Hindlimb muscle (tissue), 1 donor: ENCODE results near the gene DCAF10. TPM values are rescaled to one million over a fixed set of nuclear protein-coding genes. Genes with fewer than 3 reads are reported as not detected.
"Not testable (repeated sequence)": the region's sequence is repeated elsewhere in the genome, so short reads cannot be mapped to it uniquely, and the experiment has no call there.

Source experiments
- DNase-seq: peaks from one replicate; pipeline ENCODE4 v3.0.0-alpha.2; 2013
- polyA plus RNA-seq: library from polyadenylated mRNA; unstranded; fragments of 120-200 nt; gene quantifications from one replicate; pipeline ENCODE4 v1.2.1, GENCODE V29; 2013; ENCODE audit not compliant: insufficient read length

Gene DCAF10
- polyA plus RNA-seq, 1 donor: 22.8 TPM

DNA sequence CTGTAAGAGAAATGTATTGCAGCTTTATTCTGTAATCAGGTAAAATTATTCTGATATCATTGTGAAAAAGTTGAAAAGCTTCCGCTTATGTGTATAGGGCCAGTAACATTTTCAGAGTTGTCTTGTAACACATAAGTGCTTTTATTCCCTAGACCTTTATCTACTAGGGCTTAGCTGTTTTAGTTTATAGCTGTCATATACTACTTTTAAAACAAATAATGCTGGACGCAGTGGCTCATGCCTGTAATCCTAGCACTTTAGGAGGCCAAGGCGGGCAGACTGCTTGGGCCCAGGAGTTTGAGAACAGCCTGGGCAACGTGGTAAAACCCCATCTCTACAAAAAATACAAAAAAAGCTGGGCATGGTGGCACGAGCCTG is 70.2 kb downstream of the DCAF10 start:
- DNase-seq: no peak

DNA sequence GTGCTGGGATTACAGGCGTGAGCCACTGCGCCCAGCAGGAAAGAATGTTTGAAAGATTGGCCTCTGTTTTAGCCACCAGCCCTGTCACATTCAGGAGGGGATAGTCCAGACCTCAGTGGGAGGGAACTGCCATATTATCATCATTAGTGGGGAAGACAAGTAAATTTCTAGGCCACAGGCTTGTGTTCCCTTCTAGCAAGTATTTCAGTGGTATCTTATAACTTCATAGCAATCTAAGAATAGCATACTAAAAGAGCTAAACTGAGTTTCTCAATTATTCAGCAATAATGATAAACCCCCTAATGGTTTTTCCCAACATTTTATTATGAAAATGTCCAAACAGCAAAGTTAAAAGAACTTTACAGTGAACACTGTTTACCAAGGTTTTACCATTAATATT is 73.4 kb downstream of the DCAF10 start:
- DNase-seq: no peak

DNA sequence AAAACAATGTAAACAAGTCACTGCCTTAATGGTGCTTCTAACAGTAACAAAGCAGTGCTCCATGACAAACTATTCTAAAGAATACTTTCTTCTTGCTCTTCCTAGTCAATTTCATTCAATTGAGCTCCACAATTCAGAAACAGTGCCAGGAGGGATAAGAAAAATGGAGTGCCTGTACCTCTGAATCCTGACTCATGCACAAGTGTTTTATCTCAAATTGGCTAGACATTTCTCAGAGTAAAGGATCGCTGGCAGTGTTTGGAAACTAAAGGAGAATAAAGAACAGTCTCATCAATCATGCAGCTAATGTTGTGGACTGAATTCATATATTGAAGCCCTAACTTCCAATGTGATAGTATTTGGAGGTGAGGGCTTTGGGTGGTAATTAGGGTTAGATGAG is 75.8 kb downstream of the DCAF10 start:
- DNase-seq: no peak

DNA sequence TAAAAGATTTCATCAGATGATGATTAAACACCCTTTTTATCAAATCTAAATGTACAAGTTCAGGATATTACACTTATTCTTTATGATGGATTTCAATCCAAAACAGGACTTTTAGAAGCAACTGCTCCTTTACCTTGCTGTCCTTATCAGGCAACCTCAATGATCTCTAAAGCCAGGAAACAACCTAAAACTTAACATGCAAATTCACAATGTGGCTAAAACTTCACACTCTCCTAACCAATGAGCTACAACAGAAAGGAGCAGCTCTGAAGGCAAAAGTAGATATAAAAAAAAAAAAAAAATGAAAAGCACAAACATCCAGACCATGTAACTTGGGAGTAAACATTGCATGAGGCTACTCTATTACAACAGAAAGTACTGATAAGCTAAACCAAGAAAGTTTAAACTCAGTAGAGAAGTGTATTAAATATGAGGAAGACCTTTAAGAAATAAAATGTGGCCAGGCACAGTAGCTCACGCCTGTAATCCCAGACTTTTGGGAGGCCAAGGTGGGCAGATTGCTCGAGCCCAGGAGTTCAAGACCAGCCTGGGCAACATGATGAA is 80.4 kb downstream of the DCAF10 start:
- DNase-seq: no peak

DNA sequence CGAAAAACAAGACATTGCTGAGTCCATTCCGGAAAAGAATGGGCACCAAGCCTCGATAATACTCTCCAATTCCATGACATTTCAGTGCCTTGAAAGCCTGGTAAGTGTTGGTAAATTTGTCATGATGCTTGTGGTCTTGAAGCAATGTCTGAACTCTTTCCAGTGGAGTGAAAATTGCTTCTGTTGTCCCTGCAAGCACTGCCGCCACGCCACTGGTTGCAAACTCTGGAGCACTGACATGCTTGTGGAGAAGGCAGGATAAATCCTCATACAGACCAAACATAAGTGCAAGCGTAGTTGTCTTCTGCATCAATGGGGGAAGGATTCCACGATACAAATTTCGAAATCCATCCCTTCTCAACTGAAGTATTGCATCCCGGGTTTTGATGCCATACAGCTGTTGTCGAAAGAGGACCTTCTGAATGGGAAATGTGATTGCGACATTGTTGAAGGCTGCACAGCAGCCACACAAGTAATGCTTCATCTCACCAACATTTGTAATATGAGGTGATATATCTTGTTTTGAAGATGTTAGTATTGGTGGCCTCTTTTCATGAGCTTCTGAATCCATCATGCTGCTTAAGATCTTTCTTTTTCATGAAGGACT is 87.5 kb downstream of the DCAF10 start:
- not testable (repeated sequence) for DNase-seq

DNA sequence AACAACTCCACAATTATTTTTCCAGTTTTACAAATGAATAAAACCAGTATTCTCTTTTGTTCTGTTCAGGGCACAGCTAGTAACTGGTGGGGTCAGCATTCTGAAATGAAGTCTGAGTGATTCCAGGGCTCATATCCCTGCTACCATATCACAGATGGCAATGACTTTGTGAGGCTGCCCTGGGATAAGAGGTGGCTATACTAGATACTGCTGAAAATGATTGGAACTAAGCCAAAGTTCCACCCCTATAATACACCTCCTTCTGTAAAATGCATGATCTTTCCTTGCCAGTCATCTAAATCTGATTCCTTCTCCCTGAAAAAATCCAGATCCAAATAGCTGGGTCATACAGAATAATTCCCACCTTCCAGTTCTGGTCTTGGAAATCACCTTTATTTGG is 88.9 kb downstream of the DCAF10 start:
- DNase-seq: no peak

DNA sequence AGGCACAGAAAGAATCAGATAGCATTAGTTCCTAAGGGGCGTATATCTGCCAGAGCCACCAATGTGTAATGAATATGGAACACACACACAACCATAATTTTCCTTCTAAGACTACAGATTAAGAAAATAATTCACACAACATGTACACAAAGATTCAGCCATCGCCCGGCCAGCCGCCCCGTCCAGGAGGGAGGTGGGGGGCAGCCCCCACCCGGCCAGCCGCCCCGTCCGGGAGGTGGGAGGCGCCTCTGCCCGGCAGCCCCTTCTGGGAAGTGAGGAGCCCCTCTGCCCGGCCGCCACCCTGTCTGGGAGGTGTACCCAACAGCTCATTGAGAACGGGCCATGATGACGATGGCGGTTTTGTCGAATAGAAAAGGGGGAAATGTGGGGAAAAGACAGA is 90.4 kb downstream of the DCAF10 start:
- not testable (repeated sequence) for DNase-seq

DNA sequence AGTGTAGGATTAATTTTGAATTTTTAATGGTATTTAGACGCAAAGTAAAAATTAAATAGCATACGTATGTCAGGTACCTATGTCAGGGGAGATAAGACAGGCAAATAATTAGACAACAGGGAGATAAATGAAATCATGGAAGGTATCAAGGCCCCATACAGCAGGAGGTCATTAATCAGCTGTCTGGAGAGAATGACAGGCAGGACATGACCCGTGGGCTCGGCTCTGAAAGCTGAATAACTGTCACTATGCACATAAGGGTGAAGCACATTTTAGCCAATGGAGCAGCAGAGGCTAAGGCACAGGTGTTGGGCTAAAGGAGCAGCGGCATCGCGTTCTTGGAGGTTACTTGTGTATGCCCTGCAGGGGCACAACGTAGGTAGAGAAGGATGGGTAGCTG is 91.5 kb downstream of the DCAF10 start:
- no peak for DNase-seq

DNA sequence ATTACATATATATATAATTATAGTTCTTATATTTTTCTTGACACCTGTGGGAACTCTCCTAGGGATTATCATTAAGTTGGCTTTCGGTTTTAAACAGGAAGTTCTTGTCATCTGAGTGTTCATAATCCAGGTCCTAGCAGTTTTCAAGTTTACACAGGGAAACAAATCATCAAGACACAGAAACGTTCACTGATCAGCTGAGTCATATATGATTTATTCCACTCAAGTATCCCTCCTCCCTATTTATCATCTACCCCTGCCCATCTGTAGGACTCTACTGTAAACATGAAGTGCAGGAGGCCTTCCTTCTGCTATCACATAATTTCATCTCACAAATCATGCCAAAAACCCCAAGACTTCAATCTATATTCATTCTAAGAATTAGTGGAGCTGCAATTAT is 97.1 kb downstream of the DCAF10 start:
- no peak for DNase-seq

DNA sequence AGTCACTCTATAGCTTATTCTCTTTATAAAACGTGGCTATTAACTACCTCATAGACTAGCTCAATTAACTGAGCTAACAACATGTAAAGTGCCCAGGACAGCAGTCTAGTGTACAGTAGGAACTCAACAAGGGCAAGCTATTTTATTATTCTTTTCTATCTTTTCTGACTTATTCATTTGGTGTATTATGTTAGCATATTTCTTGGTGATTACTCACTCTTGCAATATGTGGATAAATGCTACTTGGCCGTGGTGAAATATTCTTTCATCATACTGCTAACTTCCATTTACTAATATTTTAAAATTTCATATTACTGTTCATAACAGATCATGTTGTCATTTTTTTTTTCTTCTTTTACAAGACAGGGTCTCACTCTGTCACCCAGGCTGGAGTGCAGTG is 98.4 kb downstream of the DCAF10 start:
- no peak for DNase-seq

DNA sequence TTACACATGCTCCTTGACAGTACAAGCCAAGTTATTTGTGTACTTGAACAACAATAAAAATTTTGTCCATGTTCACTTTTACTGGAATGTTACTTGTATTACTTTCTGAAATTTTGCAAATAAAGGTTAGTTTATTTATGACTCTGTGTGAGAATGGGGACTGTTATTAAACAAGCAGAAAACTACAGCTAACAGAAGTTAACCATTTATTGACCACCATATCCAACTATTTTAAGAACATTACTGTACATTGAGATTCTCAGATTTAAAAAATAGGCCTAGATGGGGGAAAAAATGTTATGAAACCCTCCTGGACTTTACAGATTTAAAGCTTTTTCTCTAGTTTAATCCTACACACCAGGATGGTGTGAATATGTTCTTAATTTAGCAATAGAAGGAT is 101.5 kb downstream of the DCAF10 start:
- no peak for DNase-seq

DNA sequence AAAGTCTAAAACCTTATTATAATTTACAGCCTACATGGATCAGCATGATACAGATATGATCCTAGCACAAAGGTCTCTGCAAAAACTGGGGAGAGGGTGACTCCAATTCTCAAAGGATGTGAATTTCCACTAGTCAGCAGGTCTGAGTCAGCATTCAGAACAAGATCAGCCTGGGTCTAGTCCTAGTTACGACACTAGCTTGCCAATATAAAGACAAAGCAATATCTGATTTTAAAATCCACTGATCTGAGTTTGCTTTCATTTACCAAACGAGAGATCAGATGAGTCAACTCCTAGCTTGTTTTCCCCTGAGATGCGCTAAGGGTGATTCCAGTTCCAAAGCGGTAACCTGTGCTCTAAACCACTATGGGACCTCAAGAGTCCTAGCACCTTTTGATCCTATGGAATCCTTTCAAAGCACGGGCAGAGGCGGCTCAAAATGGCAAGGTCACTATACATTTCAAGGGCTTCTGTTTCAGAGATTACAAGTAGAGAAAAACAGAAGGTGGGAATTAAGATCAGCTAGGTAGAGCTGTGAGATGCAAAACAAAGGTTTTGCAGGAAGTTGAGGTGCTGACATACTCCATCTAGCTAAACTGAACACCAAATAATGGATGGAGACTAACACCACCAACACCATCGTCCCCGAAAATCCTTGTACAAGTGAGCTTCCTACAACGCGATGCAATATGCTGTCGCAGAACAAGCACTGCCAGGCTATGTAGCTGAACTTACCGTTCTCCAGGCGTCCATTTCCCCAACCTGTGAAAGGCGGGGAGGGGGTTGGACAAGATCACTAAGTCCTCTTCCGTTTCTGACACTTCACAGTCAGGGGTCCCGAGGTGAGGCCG is 102.4 kb downstream of the DCAF10 start:
- no peak for DNase-seq

DNA sequence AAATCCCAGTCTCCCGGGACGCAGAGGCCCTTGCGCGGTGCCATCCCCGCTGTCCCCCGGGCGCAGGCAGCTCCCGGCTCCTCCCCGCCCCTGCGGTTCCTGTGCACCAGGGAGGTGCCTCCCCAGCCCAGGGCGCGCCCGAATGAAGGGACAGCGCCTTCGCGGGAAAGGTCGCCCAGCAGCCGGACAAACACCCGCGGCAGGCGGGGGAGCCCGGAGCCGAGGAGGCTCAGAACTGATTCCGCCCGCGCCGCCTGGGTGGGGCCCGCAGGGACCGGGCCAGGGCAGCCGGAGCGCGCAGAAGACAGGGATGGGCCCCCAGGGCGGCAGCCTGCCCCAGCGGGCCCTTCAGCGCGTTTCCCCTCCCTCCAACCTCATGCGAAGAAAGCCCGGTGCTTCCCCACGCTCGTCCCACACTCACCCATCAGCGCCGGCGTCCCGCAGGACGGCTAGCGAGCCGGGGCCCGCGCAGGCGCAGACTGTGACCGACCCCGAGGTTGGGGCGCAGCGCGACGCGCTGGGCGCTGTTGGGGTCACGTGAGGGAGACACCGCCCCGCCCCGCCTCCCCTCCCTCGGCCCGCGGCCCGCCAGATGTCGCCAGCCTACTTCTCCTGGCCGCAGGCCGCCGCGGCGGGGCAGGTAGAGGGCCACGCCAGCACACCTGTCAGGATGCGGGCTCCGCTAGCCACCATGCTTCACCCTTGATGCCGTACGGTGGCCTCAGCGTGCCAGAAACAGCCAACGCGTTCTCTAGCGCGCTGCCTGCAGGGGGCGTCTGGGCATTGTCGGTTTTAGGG is 103.2 kb downstream of the DCAF10 start, which contains the start of gene SLC25A51:
Gene SLC25A51, minus strand, starts transcription at position 481 of the 798 bp plus-strand sequence. CDS start 15,577 bp downstream, outside the sequence.
- DNase-seq: peak; percentile 95

DNA sequence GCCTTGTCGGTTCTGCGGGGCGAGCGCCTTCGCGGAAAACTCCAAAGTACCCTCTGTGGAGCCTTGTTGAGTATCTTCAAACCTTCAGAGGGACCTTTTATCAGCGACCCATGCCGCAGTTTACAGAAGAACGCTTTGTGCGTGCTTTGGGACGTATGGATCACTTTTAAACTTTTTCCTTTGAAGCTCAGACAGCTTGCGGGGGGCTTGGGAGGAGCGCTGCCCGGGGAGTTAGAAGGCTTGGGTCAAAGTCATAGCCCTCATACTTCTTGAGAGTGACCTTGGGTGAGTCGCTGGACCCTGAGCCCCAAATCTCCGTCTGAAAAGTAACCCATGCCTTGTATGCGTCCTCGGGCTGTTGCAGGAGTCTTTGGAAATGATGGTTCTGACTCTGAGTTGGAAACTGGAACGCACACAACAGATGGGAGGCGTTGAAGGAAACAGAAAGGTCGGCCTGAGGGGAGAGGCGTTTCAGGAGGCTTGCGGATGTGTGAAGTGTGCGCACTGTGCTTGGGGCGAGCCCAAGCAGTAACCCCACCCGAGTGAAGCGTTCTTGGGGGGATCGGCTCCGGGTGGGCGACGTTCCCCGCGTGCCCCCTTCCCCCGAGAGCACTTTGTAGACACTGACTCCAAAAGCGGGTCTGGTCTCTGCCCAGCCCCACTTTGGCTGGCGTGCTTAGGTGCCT is 104.0 kb downstream of the DCAF10 start:
- peak; percentile 57 for DNase-seq

DNA sequence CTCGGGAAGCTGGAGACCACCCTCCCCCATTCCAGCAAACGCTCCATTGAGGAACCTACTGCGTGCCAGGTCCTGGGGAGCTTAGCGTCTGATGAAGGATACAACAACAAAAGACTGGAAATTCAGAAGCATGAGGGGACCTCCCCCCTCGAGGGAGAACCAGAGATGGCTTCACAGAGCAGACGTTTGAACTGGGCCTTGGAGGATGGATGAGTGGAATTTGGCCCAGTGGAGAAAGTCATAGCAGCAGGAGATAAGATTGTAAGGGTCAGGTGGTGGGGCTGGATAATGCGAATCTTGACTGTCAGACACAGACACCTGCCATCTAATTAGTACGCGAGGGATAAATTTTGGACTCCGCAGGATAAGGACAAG is 104.5 kb downstream of the DCAF10 start:
- DNase-seq: no peak

DNA sequence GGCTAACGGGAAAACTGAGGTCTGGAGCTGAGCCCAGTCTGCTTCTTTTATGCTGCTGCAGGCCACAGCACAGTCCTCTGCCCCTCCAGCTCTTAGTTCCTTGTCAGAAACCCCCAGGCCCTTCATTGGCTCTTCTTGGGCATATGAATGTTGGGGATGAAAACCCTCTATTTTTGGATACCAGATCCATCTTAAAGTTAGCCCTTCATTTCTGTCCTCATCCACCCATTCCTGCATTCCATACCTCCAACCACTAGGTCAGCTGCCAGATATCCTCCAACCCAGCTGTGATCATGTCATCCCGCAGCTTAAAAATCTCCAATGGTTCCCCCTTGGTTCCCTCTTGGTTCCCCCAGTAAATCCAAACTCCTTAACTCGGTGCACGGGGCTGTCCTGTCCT is 105.2 kb downstream of the DCAF10 start:
- DNase-seq: no peak

DNA sequence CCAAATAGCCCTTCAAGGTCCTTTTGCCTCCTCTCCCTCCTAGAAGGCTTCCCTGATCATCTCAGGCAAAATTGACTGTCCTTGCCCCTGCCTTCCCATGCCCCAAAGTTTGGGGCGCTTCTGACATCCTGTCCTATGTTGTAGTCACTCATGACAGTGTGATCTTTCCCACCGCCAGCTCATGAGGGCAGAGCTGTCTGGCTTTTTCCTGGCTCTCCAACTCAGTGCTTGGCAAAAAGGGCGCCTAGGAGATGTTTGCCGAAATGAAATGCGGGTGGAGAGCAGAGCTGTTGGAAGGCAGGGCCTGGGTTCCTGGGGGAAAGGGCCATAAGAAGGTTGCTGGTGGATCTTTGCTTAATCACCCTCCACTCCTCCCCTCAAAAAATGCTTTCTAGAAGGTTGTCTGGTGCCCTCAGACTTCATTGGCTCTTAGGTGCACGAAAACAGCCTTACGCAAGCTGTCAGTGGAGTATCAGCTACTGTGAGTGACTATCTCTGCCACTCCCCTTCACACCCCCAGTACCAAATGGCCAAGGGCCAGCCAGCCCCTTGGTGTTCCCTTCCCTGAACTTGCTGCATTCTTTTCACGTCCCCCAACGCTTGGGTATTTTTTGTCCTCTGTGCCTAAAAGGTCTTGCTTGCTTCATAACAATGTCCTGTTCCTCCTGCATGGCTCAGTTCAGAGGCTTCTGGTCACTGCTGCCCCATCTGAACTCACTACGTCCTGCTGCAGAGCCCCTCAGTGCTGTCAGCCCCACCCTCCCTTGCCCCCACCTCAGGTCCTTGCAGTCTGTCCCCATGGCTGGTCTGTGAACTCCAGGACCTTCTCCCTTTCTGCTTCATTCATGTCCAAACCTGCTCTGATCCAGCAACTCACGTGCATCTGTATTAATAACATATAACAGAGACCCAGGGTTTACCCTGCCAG is 106.0 kb downstream of the DCAF10 start:
- no peak for DNase-seq

DNA sequence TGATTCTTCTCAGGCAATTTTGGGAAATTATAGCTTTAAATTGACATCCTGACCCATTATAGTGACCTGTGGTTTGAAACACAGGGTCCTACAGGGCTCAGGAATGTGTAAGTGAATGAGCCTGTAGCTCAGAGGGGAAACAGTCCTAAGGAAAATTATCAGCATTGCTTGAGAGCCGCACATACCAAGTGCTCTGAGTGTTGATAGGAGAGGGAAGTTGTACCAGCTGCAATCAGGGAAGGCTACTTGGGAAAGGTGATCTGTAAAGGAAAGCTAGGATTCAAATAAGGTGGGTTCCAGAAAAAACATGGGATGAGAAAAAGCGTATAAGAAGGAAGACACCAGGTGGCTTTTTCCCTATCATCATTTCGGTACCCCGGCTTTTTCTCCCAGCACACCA is 107.7 kb downstream of the DCAF10 start:
- no peak for DNase-seq

DNA sequence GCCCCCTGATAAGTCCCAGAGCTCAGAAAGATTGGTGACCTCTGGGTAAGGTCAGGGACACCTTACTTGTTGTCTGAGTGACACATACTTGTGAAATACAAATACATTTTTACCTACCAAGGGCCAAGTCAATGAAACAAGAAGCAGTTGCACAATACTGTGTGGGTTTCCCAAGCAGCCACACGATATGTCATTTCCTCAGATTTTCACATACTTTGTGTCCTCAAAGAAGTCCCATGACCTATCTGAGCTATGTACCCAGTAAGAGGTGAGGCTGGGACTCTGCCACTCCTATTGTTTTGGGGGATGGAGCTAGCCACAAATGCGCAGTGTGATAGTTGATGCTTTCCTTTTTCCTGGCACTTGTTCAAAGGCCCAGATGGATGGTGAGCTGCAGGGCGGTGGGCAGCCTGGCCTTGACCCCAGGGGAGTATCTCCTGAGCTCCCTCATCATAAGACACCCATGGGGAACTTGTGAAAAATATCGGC is 108.1 kb downstream of the DCAF10 start:
- DNase-seq: no peak

DNA sequence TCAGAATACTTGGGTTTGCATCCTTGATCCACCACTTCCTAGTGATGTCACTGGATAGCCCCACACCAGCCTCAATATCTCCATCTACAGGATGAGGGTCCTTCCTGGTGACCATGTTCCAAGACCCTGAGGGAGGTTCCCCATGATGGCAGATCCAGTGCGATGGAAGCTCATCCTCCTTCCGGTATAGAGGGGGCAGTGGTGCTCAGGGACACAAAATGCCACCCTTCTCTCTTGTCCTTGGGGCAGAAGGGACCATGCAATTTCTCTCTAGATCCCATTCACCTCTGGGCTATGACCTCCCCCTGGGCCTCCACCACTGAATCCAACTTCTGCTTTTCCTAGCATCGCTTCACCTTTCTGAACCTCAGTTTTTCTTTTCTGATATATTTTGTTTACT is 108.7 kb downstream of the DCAF10 start:
- no peak for DNase-seq

DNA sequence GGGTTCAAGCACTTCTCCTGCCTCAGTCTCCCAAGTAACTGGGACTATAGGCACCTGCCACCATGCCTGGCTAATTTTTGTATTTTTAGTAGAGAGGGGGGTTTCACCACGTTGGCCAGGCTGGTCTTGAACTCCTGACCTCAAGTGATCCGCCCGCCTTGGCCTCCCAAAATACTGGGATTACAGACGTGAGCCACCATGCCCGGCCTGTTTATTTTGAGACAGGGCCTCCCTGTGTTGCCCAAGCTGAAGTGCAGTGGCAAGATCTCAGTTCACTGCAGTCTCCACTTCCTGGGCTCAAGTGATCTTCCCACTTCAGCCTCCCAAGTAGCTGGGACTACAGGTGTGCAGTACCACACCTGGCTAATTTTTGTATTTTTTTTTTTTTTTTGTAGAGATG is 109.2 kb downstream of the DCAF10 start:
- not testable (repeated sequence) for DNase-seq
